ACC112 (cell line): ENCODE results near the gene MICU2.
"Not testable (repeated sequence)": the region's sequence is repeated elsewhere in the genome, so short reads cannot be mapped to it uniquely, and the experiment has no call there.

Experiments
- H2AFZ ChIP-seq: fragments of 200-600 bp; sonication (generic); one replicate; pipeline ENCODE4 v1.6.0; 2017; ENCODE audit warnings: antibody characterized with exemption, low read length; ENCODE audit not compliant: unreplicated experiment
- H3K27ac ChIP-seq: fragments of 200-600 bp; sonication (generic); 2 replicates; pipeline ENCODE4 v1.5.1; 2014; ENCODE audit warnings: low read depth, mild to moderate bottlenecking, antibody characterized with exemption, low read length, moderate library complexity
- H3K27me3 ChIP-seq: fragments of 200-600 bp; sonication (generic); 2 replicates; pipeline ENCODE4 v1.6.1; 2014; ENCODE audit warnings: mild to moderate bottlenecking, antibody characterized with exemption, low read length, moderate library complexity, mixed read lengths; ENCODE audit not compliant: insufficient read depth
- H3K36me3 ChIP-seq: fragments of 200-600 bp; sonication (generic); 2 replicates; pipeline ENCODE4 v1.6.1; 2016; ENCODE audit warnings: mild to moderate bottlenecking, antibody characterized with exemption, low read length, moderate library complexity, mixed read lengths; ENCODE audit not compliant: insufficient read depth
- H3K4me1 ChIP-seq: fragments of 200-600 bp; sonication (generic); one replicate; pipeline ENCODE4 v1.6.1; 2016; ENCODE audit warnings: low read length, mixed read lengths; ENCODE audit not compliant: insufficient read depth, unreplicated experiment, control insufficient read depth
- H3K4me3 ChIP-seq: fragments of 200-600 bp; sonication (generic); 2 replicates; pipeline ENCODE4 v1.5.1; 2014; ENCODE audit warnings: mild to moderate bottlenecking, low read depth, low read length
- H3K79me2 ChIP-seq: fragments of 200-600 bp; sonication (generic); one replicate; pipeline ENCODE4 v1.6.0; 2016; ENCODE audit warnings: low read length; ENCODE audit not compliant: control insufficient read depth, unreplicated experiment, insufficient read depth

Gene MICU2

DNA sequence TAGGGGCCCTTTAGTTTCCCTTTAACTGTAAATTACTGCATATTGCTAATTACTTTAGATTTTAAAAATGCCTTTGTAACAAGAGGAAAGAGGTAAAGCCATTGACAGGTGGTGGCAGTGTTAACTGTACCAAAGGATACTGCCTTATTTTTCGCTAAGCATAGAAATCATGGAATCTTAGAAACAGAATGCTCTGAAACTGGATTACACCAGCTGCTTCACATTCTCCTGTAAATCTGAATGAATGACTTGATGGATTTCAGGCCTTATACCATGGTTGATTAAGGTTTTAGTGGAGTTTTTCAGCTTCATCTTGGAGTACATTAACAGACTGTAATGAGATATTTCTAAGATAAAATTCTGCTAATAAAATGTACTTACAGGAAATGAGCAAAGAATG, 25.2 kb downstream of the MICU2 start:
- H3K27me3 ChIP-seq = no peaks in the 10 kb centered on the region
- no peak overlapping the region for H3K27ac ChIP-seq
- peaks cover 15% of the 10 kb centered on the region for H3K79me2 ChIP-seq
- H3K4me1 ChIP-seq = peaks cover 9% of the 10 kb centered on the region
- H3K4me3 ChIP-seq = no peak overlapping the region
- H3K36me3 ChIP-seq = no peaks in the 10 kb centered on the region; the same call in 1 of the 2 replicates
- H2AFZ ChIP-seq = no peak overlapping the region

DNA sequence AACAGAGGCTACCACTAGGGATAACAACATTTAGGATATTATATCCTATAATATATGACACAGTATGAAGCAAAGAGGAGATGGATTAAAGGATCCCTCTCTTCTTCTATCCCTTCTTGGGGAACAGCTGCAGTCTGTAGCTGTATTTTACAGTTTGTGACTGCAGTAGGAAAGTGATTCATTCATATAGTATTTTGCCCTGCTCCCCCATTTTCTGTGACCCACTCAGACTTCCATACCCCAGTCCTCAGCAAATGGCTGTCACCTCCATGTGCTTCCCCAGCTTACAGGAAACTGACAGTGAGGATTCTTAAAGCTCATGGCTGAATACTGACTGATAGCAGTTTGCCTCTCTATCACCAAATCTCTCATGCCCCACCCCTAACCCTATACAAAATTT, 27.5 kb downstream of the MICU2 start:
- peaks cover 9% of the 10 kb centered on the region for H3K4me1 ChIP-seq
- no peak overlapping the region for H3K27ac ChIP-seq
- H2AFZ ChIP-seq = no peak overlapping the region
- H3K79me2 ChIP-seq = peaks cover 15% of the 10 kb centered on the region
- no peak overlapping the region for H3K4me3 ChIP-seq
- H3K36me3 ChIP-seq = no peaks in the 10 kb centered on the region
- H3K27me3 ChIP-seq = no peaks in the 10 kb centered on the region

DNA sequence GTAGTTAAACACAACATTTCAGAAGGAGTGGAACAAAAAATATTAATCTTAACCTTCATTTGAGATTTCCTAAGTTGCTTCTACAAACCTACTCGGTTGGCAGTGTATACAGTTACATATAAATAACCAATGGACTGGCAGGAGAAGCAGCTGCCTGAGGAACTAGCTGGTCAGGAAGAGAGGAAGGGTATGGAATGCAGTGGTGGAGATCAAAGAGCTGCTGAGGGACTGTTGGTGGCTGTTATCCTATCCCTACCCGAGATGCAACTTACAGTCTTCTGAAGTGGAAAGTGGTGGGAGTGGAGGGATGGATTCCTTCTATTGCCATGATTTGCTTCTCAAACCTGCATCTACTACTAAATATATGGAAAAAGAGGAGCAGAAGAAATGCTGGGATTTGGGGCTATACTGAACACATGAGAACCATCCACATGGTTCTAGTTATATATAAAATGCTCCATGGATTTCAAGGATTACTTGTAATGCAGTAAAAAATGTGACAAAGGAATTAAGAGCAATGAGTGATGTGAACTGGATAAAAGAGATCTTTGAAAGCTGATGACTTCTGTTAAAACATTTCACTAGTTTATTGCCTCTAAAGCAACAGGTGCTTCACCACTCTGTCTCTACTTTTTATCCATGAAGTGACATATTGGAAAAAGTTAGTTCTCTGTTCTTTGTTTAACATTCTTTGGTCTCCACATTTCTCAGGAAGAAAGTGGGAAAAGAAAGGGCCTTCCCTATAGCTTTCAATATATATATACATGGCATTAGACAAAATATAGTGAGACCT, 29.9 kb downstream of the MICU2 start:
- no peak overlapping the region for H3K27ac ChIP-seq
- peaks cover 9% of the 10 kb centered on the region for H3K4me1 ChIP-seq
- no peak overlapping the region for H3K4me3 ChIP-seq
- no peak overlapping the region for H2AFZ ChIP-seq
- no peaks in the 10 kb centered on the region for H3K27me3 ChIP-seq
- H3K79me2 ChIP-seq = peaks cover 12% of the 10 kb centered on the region
- no peaks in the 10 kb centered on the region for H3K36me3 ChIP-seq

DNA sequence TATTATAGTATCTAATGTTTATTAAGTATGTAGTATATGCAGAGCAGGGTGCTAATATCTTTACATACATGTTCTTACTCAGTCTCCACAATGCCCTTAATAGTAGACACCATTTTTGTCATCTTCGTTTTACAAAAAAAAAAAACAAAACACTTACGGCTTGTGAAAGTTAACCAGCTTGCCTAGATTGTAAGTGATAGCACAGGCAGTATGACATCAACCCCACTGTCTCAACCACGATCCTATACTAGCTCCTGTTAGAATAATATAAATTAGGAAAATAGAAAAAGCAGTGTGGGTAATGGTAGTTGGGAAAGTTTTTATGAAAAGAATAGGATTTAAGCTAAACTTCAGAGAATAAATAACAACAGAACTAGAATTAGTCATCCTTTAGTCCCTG, 34.3 kb downstream of the MICU2 start:
- peaks cover under 1% of the 10 kb centered on the region for H3K79me2 ChIP-seq
- H3K27me3 ChIP-seq = no peaks in the 10 kb centered on the region
- no peak overlapping the region for H2AFZ ChIP-seq
- no peak overlapping the region for H3K4me3 ChIP-seq
- H3K36me3 ChIP-seq = no peaks in the 10 kb centered on the region; the same call in 1 of the 2 replicates
- H3K27ac ChIP-seq = no peak overlapping the region
- H3K4me1 ChIP-seq = no peaks in the 10 kb centered on the region

DNA sequence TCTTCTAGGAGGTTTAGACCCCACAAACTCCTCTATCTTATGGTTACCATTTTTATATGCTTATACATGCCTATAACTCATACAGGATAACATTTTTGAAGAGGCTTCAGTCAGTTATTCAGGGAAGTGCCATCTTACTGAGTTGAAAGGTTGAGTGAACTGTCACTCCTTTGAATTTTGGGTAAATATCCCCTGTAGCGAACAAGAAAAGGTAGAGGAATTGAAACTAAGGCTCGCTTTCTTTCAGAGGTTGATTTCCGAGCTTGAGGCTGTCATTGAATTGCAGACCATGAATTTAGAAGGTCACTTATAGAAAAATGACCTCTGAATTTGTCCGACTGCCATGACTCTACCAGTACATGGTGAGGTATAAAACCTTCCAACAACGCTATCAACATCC, 35.1 kb downstream of the MICU2 start:
- no peak overlapping the region for H3K27ac ChIP-seq
- no peak overlapping the region for H2AFZ ChIP-seq
- no peaks in the 10 kb centered on the region for H3K27me3 ChIP-seq
- H3K79me2 ChIP-seq = no peaks in the 10 kb centered on the region
- peaks cover 5% of the 10 kb centered on the region; the same call in 1 of the 2 replicates for H3K36me3 ChIP-seq
- H3K4me3 ChIP-seq = no peak overlapping the region
- H3K4me1 ChIP-seq = no peaks in the 10 kb centered on the region

DNA sequence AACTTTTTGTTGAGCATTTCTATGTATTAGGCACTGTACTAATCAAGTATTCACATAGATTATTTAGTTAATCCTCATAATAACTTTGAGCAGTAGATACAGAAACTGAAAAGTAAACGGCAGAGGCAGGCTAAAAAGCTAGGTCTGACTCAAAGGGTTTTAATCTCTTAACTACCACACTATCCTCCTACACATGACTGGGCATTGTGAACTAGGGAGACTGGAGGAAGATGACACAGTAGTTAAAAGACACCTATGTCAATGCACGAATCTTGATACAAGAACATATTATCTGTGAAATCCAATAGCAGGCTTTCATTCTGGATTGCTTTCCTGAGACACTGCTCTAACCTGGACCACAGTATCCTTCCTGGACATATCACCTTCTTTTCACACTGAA, 36.3 kb downstream of the MICU2 start:
- H3K36me3 ChIP-seq = peaks cover 7% of the 10 kb centered on the region; the same call in 1 of the 2 replicates
- no peaks in the 10 kb centered on the region for H3K27me3 ChIP-seq
- no peak overlapping the region for H3K4me3 ChIP-seq
- no peaks in the 10 kb centered on the region for H3K4me1 ChIP-seq
- H3K79me2 ChIP-seq = no peaks in the 10 kb centered on the region
- no peak overlapping the region for H3K27ac ChIP-seq
- no peak overlapping the region for H2AFZ ChIP-seq

DNA sequence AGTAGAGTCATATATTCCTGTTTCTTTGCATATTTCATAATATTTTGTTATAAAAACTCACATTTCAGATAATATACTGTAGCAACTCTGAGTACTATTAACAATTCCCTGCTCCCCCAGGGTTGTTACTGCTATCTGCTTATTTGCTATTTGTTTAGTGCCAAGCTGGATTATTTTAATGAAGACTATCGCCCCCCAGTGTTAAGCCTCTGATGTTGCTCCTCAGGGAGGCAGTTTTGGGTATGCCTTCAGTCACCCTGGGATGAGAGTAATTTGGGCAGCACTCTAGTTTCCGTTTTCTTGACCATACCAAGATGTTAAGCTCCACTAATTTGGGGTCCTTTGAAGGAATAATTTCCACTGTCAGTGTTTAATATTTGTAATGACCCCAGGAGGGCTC, 46.0 kb downstream of the MICU2 start:
- H3K79me2 ChIP-seq = no peaks in the 10 kb centered on the region
- H2AFZ ChIP-seq = no peak overlapping the region
- no peak overlapping the region for H3K27ac ChIP-seq
- no peaks in the 10 kb centered on the region for H3K4me1 ChIP-seq
- no peaks in the 10 kb centered on the region for H3K27me3 ChIP-seq
- H3K36me3 ChIP-seq = peaks cover 4% of the 10 kb centered on the region; the same call in 1 of the 2 replicates
- H3K4me3 ChIP-seq = no peak overlapping the region

DNA sequence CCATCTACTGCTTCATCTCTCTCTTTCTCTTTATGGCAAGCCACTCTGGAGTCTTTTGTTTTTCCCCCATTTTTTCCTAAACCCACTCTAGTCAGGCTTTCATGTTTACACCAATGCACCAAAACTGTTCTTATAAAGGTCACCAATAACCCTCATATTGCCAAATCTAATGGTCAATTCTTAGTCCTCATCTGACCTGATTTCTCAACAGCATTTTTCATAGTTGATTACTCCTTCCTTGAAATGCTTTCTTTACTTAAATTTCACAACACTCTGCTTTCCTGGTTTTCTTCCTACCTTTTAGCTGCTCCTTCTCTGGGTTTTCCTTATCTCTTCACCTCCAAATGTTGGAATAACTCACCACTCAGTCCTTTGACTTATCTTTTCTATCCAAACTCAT, 47.9 kb downstream of the MICU2 start:
- Histone ChIP-seq H3K4me1 (no peaks in the 10 kb centered on the region), H3K27me3 (no peaks in the 10 kb centered on the region), H3K36me3 (no peaks in the 10 kb centered on the region), H3K4me3 (no peak overlapping the region), H3K79me2 (no peaks in the 10 kb centered on the region), H2AFZ (no peak overlapping the region), H3K27ac (no peak overlapping the region)

DNA sequence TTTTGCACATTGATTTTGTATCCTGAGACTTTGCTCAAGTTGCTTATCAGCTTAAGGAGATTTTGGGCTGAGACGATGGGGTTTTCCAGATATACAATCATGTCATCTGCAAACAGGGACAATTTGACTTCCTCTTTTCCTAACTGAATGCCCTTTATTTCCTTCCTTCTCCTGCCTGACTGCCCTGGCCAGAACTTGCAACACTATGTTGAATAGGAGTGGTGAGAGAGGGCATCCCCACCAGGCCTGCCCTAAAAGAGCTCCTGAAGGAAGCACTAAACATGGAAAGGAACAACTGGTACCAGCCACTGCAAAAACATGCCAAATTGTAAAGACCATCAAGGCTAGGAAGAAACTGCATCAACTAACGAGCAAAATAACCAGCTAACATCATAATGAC, 50.7 kb downstream of the MICU2 start:
- H3K4me3 ChIP-seq, H2AFZ ChIP-seq, H3K36me3 ChIP-seq, H3K27ac ChIP-seq, H3K27me3 ChIP-seq, H3K4me1 ChIP-seq, H3K79me2 ChIP-seq: not testable (repeated sequence)

DNA sequence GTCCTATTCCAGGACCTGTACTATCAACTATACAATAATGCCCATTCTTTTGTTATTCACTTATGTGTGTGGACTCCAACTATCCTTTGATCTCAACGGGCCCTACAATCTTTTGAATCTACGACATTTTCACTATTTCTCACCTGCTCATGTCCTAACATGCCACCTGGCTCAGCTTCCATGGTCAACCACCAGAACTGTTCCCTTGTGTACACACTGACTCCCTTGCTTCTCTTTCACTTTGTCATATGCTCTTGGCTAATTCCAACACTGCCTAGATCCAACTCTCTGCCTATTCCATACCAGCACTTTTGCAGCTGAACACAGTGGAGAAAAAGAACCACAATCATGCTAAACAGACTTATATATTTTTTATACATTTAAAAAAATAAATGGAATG, 53.1 kb downstream of the MICU2 start:
- Histone ChIP-seq H3K27me3 (no peaks in the 10 kb centered on the region), H3K79me2 (peaks cover 2% of the 10 kb centered on the region), H3K36me3 (no peaks in the 10 kb centered on the region)

DNA sequence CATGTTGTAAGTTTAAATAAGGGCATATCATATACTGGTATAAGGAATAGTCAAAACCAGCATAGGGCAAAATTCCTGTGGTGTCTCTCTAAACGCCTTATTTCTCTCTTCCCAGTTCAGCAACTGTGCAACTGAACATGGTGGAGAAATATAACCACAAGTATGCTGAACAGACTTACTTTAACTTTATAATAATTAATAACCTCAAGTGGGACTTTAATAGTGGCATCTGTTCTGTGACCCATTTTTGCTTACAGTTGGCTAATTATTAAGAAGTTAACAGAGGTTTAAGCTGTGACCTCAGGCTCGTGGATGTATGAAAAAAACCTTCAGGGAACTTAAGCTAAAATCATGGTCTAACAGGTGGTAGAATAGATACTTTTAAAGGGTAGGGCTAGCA, 54.3 kb downstream of the MICU2 start:
- no peaks in the 10 kb centered on the region for H3K4me1 ChIP-seq
- no peaks in the 10 kb centered on the region for H3K36me3 ChIP-seq
- H3K79me2 ChIP-seq = peaks cover 2% of the 10 kb centered on the region
- no peak overlapping the region for H3K4me3 ChIP-seq
- H3K27me3 ChIP-seq = no peaks in the 10 kb centered on the region
- H2AFZ ChIP-seq = no peak overlapping the region
- no peak overlapping the region for H3K27ac ChIP-seq

More for the DNA sequence above, 53.1 kb downstream of the MICU2 start:
- H3K4me3 ChIP-seq = no peak overlapping the region
- H3K4me1 ChIP-seq = no peaks in the 10 kb centered on the region
- H3K27ac ChIP-seq = no peak overlapping the region
- no peak overlapping the region for H2AFZ ChIP-seq
